Naive thymus-derived CD4-positive, alpha-beta T cell (primary cell): ENCODE results near the gene LRFN3. TPM values are rescaled to one million over a fixed set of nuclear protein-coding genes. Genes with fewer than 3 reads are reported as not detected.
"Not testable (repeated sequence)": the region's sequence is repeated elsewhere in the genome, so short reads cannot be mapped to it uniquely, and the experiment has no call there.

Source experiments
- ATAC-seq: fragments of 150-1000 bp; cut with Tn5 transposase; 2 replicates; pipeline ENCODE4 v1.10.0; 2021; ENCODE audit warnings: mild to moderate bottlenecking, moderate library complexity
- CTCF ChIA-PET: fragments of 350-600 bp; sonication (Branson Sonifier 250); formaldehyde crosslinking; loops from one replicate; lab custom pipeline; 2021; ENCODE audit warnings: antibody characterized with exemption; lab: Charles Lee
- POLR2A ChIA-PET: fragments of 350-600 bp; sonication (Branson Sonifier 250); formaldehyde crosslinking; loops from one replicate; lab custom pipeline; 2021; ENCODE audit warnings: antibody characterized with exemption, inconsistent platforms; lab: Charles Lee
- DNase-seq, 9 donors: peaks; one replicate each; pipeline versions ENCODE4 v3.0.0 to v3.0.0-alpha.2; 2020 to 2022; ENCODE audit warnings: mixed read lengths in 1 of 9
- H3K27ac ChIP-seq: one replicate; pipeline ENCODE4 v1.7.0; 2013; ENCODE audit warnings: mild to moderate bottlenecking, low read depth, low read length, moderate library complexity
- H3K27me3 ChIP-seq, 2 donors: one replicate each; pipeline ENCODE4 v1.7.0; 2013; ENCODE audit warnings: low read length in 2 of 2, mild to moderate bottlenecking in 2 of 2, moderate library complexity in 2 of 2; ENCODE audit not compliant: control insufficient read depth in 2 of 2, insufficient read depth in 2 of 2
- H3K36me3 ChIP-seq, 3 experiments: 1 replicate in 2 of 3; 2 replicates in 1 of 3; pipeline ENCODE4 v1.7.0; 2013; ENCODE audit warnings: low read length in 3 of 3, mild to moderate bottlenecking in 3 of 3, moderate library complexity in 1 of 3; ENCODE audit not compliant: insufficient read depth in 3 of 3, control insufficient read depth in 2 of 3
- H3K4me1 ChIP-seq, 2 donors: one replicate each; pipeline ENCODE4 v1.7.0; 2013; ENCODE audit warnings: low read length in 2 of 2, mild to moderate bottlenecking in 2 of 2, moderate library complexity in 1 of 2; ENCODE audit not compliant: control insufficient read depth in 2 of 2, insufficient read depth in 2 of 2
- H3K4me3 ChIP-seq: 2 replicates; pipeline ENCODE4 v1.7.0; 2013; ENCODE audit warnings: mild to moderate bottlenecking, low read length
- H3K9me3 ChIP-seq, 3 experiments: 1 replicate in 2 of 3; 2 replicates in 1 of 3; pipeline ENCODE4 v1.7.0; 2013; ENCODE audit warnings: low read length in 3 of 3; ENCODE audit not compliant: control insufficient read depth in 2 of 3
- H3K27ac Mint-ChIP-seq, 9 donors: one replicate each; pipeline ENCODE4 v1.8.0; 2020 to 2022; ENCODE audit warnings: mixed read lengths in 9 of 9, mild to moderate bottlenecking in 8 of 9, moderate library complexity in 5 of 9, inconsistent platforms in 2 of 9
- H3K27me3 Mint-ChIP-seq, 5 donors: one replicate each; pipeline ENCODE4 v1.8.0; 2021 to 2022; ENCODE audit warnings: mixed read lengths in 5 of 5, mild to moderate bottlenecking in 1 of 5
- H3K36me3 Mint-ChIP-seq, 5 donors: one replicate each; pipeline ENCODE4 v1.8.0; 2020 to 2022; ENCODE audit warnings: mixed read lengths in 5 of 5, mild to moderate bottlenecking in 3 of 5, inconsistent platforms in 1 of 5
- H3K4me1 Mint-ChIP-seq, 7 donors: one replicate each; pipeline ENCODE4 v1.8.0; 2020 to 2022; ENCODE audit warnings: mixed read lengths in 7 of 7, mild to moderate bottlenecking in 3 of 7, inconsistent platforms in 1 of 7
- H3K4me3 Mint-ChIP-seq, 10 donors: one replicate each; pipeline ENCODE4 v1.8.0; 2020 to 2022; ENCODE audit warnings: mild to moderate bottlenecking in 10 of 10, mixed read lengths in 10 of 10, moderate library complexity in 6 of 10, inconsistent platforms in 2 of 10
- H3K9me3 Mint-ChIP-seq, 11 donors: one replicate each; pipeline ENCODE4 v1.8.0; 2020 to 2022; ENCODE audit warnings: mixed read lengths in 11 of 11, mild to moderate bottlenecking in 4 of 11, inconsistent platforms in 1 of 11, moderate library complexity in 1 of 11
- intact Hi-C, 2 donors: fragments of 100-400 bp; cut with micrococcal nuclease; formaldehyde crosslinking; loops; one replicate each; pipeline ENCODE4 v1.15.1; 2023
- polyA plus RNA-seq, 2 donors: library from polyadenylated mRNA; unstranded; fragments of 300-500 nt; fragmentation: Illumina TruSeq; gene quantifications; one replicate each; pipeline ENCODE4 v1.2.3, GENCODE V29; 2021
- total RNA-seq, 6 experiments: library from RNA in 5 of 6; stranded (reverse) in 5 of 6; gene quantifications; 1 replicate in 5 of 6; 2 replicates in 1 of 6; pipeline ENCODE4 v1.2.3 and lab custom pipeline; 2021 to 2026

The LRFN3 gene
- total and polyA plus RNA-seq, 7 experiments from 2014 or later = 1.2 to 14.9 (median 8.8) TPM

- H3K36me3 Mint-ChIP-seq = peaks cover 0 to 9% (median 0%) of the 10 kb centered on the region in 5 donors
- H3K27me3 ChIP-seq = no peaks in the 10 kb centered on the region
- peaks cover 0 to 22% (median 0%) of the 10 kb centered on the region in 5 donors for H3K27me3 Mint-ChIP-seq
- H3K27ac Mint-ChIP-seq = peak overlapping the region; percentile 11 to 96 (median 74)
- no peak overlapping the region for H3K4me3 ChIP-seq
- peaks cover 0 to 6% (median 0%) of the 10 kb centered on the region in 11 donors for H3K9me3 Mint-ChIP-seq
- no peak for ATAC-seq
- ChIA-PET CTCF (interaction anchor here (1.2 kb wide), 1 partner anchor 74 kb away, joined by 4 read pairs; no protein-coding TSS in a partner anchor), POLR2A (interaction anchor here (1.3 to 1.4 kb wide), 3 partner anchors 10 to 184 kb away, joined by 3 to 4 read pairs (median 3); partner anchors contain the start of gene CAPNS1)
- no peak for DNase-seq
- no peaks in the 10 kb centered on the region for H3K9me3 ChIP-seq
- intact Hi-C loops = no loop called here
- H3K4me3 Mint-ChIP-seq = peak overlapping the region in 8 of 10 donors; percentile 25 to 78 (median 45)
- peaks cover 41 to 64% of the 10 kb centered on the region in 2 donors for H3K4me1 ChIP-seq
- H3K27ac ChIP-seq = no peak overlapping the region
- no peaks in the 10 kb centered on the region for H3K36me3 ChIP-seq
- peaks cover 34 to 82% (median 63%) of the 10 kb centered on the region in 7 donors for H3K4me1 Mint-ChIP-seq
Observed at GRCh38 chr19:35955881-35956634, 19.9 kb downstream of the LRFN3 start.

GRCh38 chr19:35957411-35957810 is 21.2 kb downstream of the LRFN3 start:
- DNase-seq, H3K9me3 Mint-ChIP-seq, H3K36me3 ChIP-seq, H3K36me3 Mint-ChIP-seq, H3K4me3 ChIP-seq, H3K27me3 ChIP-seq, ATAC-seq, intact Hi-C loops, H3K27ac ChIP-seq, H3K9me3 ChIP-seq: not testable (repeated sequence)
- peak overlapping the region in 8 of 9 donors; percentile 28 to 96 (median 74) for H3K27ac Mint-ChIP-seq
- ChIA-PET CTCF (interaction anchor here (1.9 kb wide), 1 partner anchor 39 kb away, joined by 5 read pairs; no protein-coding TSS in a partner anchor), POLR2A (interaction anchor here (1.9 to 2.0 kb wide), 2 partner anchors 37 to 96 kb away, joined by 7 to 8 read pairs; partner anchors contain the start of gene THAP8)
- H3K27me3 Mint-ChIP-seq = peaks cover 0 to 25% (median 0%) of the 10 kb centered on the region in 5 donors
- peak overlapping the region in 6 of 10 donors; percentile 25 to 75 (median 44) for H3K4me3 Mint-ChIP-seq
- peaks cover 41 to 58% of the 10 kb centered on the region in 2 donors for H3K4me1 ChIP-seq
- peaks cover 31 to 71% (median 56%) of the 10 kb centered on the region in 7 donors for H3K4me1 Mint-ChIP-seq

DNA sequence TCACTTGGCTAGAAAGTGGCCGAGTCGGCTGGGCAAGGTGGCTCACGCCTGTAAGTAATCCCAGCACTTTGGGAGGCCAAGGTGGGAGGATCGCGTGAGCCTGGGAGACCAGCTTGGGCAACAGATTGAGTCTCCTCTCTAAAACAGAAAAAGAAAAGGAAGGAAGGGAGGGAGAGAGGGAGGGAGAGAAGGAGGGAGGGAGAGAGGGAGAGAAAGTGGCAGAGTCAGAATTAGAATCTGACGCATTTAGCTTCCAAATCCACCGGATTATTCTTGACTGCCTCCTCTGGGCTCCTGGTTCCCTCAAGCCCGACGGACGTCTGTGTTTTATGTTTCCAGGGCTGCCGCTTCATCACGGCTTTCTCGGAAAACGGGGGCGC is 22.5 kb downstream of the LRFN3 start:
- no peaks in the 10 kb centered on the region for H3K36me3 ChIP-seq
- no peak for DNase-seq
- H3K4me1 ChIP-seq = peaks cover 30 to 45% of the 10 kb centered on the region in 2 donors
- Mint-ChIP-seq H3K4me3 (peak overlapping the region; percentile 66 to 83 (median 78)), H3K4me1 (peaks cover 23 to 58% (median 44%) of the 10 kb centered on the region in 7 donors), H3K36me3 (peaks cover 0 to 9% (median 0%) of the 10 kb centered on the region in 5 donors), H3K9me3 (peaks cover 0 to 6% (median 0%) of the 10 kb centered on the region in 11 donors), H3K27ac (peak overlapping the region in 8 of 9 donors; percentile 58 to 96 (median 78)), H3K27me3 (peaks cover 0 to 32% (median 0%) of the 10 kb centered on the region in 5 donors)
- peak overlapping the region; percentile 79 for H3K4me3 ChIP-seq
- POLR2A ChIA-PET = interaction anchor here (0.7 to 2.0 kb wide), 10 partner anchors 18 to 213 kb away, joined by 3 to 8 read pairs (median 4); partner anchors contain the start of genes POLR2I, PSENEN, TBCB and THAP8
- CTCF ChIA-PET = interaction anchor here (0.8 to 2.9 kb wide), 12 partner anchors 9 to 230 kb away, joined by 3 to 28 read pairs (median 4); partner anchors contain the start of gene ALKBH6
- peak overlapping the region; percentile 49 for H3K27ac ChIP-seq
- no peak for ATAC-seq
- no peaks in the 10 kb centered on the region for H3K27me3 ChIP-seq
- no peaks in the 10 kb centered on the region for H3K9me3 ChIP-seq
- intact Hi-C loops = loop anchor here in 1 of 2 donors (1.0 to 2.0 kb wide), 5 partner anchors 37 to 168 kb away; partner anchors contain the start of genes ALKBH6, SDHAF1, THAP8 and WDR62

DNA sequence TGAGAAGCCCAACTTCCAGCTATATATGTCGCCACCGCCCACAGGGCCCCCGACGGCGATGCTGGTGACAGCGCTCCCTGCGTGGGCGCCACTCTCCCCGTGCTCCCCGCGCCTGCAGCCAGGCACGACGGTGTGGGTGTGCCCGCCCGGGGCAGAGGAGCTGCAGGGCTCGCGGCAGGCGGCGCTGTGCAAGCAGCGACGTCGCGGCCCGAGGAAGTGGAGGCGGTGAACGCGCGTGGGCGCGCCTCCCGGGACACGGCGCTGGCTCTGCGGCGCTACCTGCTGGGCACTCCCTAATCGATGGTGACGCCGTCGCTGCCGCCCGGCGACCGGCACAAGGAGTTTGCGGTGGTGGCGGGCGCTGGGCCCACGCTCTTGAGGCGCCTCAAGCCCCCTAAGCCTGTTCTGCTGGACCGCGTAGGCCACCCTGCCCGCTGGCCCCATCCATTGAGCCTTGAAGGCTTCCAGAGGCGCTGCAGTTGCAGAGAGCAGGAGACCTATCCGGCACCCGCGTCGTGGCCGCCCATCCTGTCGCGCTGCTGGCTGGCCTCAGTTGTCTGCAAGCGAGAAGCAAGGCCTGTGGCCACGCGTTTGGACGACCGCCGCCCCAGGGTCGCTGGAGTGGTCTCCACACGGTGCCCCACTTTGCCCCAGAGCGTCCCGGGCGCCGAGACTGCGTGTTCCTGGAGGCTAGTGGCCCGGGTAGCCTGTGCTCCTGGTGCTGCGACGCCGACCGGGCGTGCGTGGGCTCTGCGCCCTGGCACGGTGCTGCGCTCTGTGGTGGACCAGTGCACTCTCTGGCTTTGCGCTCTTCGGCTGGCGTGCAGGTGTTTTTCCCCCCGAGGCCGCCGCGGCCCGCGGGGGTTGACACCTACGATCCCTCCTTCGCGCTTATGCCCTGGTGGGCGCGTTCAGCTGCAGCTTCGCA is 23.1 kb downstream of the LRFN3 start:
- ChIA-PET CTCF (interaction anchor here (0.8 to 2.9 kb wide), 13 partner anchors 10 to 231 kb away, joined by 3 to 28 read pairs (median 4); partner anchors contain the start of gene ALKBH6), POLR2A (interaction anchor here (0.7 to 2.0 kb wide), 9 partner anchors 19 to 214 kb away, joined by 3 to 8 read pairs (median 3); partner anchors contain the start of genes PSENEN, THAP8 and U2AF1L4)
- peaks cover 23 to 39% of the 10 kb centered on the region in 2 donors for H3K4me1 ChIP-seq
- no peaks in the 10 kb centered on the region for H3K36me3 ChIP-seq
- peaks cover 0 to 6% (median 0%) of the 10 kb centered on the region in 11 donors for H3K9me3 Mint-ChIP-seq
- H3K9me3 ChIP-seq = no peaks in the 10 kb centered on the region
- peak overlapping the region; percentile 55 to 83 (median 78) for H3K4me3 Mint-ChIP-seq
- peak overlapping the region; percentile 49 for H3K27ac ChIP-seq
- H3K4me3 ChIP-seq = peak overlapping the region; percentile 79
- H3K27me3 ChIP-seq = no peaks in the 10 kb centered on the region
- H3K27ac Mint-ChIP-seq = peak overlapping the region in 5 of 9 donors; percentile 4 to 85 (median 58)
- peaks cover 0 to 33% (median 0%) of the 10 kb centered on the region in 5 donors for H3K27me3 Mint-ChIP-seq
- peaks cover 18 to 52% (median 40%) of the 10 kb centered on the region in 7 donors for H3K4me1 Mint-ChIP-seq
- peak; percentile 68 to 86 (median 84) for DNase-seq
- H3K36me3 Mint-ChIP-seq = peaks cover 0 to 9% (median 0%) of the 10 kb centered on the region in 5 donors
- ATAC-seq = peak; percentile 99
- intact Hi-C loops = loop anchor here in 1 of 2 donors (1.0 to 2.0 kb wide), 5 partner anchors 36 to 167 kb away; partner anchors contain the start of genes ALKBH6, SDHAF1, THAP8 and WDR62

DNA sequence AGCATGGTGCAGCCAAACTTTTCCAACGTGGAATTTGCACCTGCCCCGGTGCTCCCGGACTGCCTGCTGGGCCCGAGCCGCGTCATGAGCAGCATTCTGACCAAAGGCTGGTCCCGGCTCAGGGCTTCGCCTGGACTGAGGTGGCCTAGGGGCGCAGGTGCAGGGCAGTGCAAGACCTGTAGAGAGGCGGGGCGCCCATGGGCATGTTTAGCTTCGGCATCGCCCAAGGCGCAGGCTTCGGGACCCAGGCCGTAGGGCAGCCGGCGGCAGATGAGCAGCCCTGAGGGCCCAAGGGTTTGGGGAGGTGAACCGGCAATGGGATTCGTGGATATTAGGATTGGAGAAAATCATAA is 23.8 kb downstream of the LRFN3 start:
- H3K4me1 ChIP-seq = peaks cover 18 to 33% of the 10 kb centered on the region in 2 donors
- Mint-ChIP-seq H3K27ac (peak overlapping the region in 1 of 9 donors; percentile 8), H3K4me1 (peaks cover 16 to 50% (median 39%) of the 10 kb centered on the region in 7 donors), H3K27me3 (peaks cover 0 to 33% (median 0%) of the 10 kb centered on the region in 5 donors), H3K36me3 (peaks cover 0 to 9% (median 0%) of the 10 kb centered on the region in 5 donors), H3K9me3 (peaks cover 0 to 6% (median 0%) of the 10 kb centered on the region in 11 donors), H3K4me3 (peak overlapping the region; percentile 28 to 83 (median 76))
- intact Hi-C loops = loop anchor here in 1 of 2 donors (1.0 to 2.0 kb wide), 5 partner anchors 35 to 167 kb away; partner anchors contain the start of genes ALKBH6, SDHAF1, THAP8 and WDR62
- no peaks in the 10 kb centered on the region for H3K27me3 ChIP-seq
- H3K9me3 ChIP-seq = no peaks in the 10 kb centered on the region
- ATAC-seq (no peak), DNase-seq (no peak)
- no peak overlapping the region for H3K27ac ChIP-seq
- peak overlapping the region; percentile 79 for H3K4me3 ChIP-seq
- ChIA-PET CTCF (interaction anchor here (1.0 to 2.9 kb wide), 4 partner anchors 10 to 93 kb away, joined by 3 to 28 read pairs (median 6); no protein-coding TSS in a partner anchor), POLR2A (no interaction called here)
- H3K36me3 ChIP-seq = no peaks in the 10 kb centered on the region
